Measurements from ENCODE around the gene DPF3. TPM values are rescaled to one million over a fixed set of nuclear protein-coding genes. Genes with fewer than 3 reads are reported as not detected.

The DPF3 gene
- total RNA-seq, 2 experiments from 2014 or later, result 0.48 to 1.2 TPM

- ChIA-PET CTCF (no interaction called here), POLR2A (no interaction called here)
These were observed 277.1 kb downstream of the DPF3 start for GRCh38 chr14:72616811-72617210.

DNA sequence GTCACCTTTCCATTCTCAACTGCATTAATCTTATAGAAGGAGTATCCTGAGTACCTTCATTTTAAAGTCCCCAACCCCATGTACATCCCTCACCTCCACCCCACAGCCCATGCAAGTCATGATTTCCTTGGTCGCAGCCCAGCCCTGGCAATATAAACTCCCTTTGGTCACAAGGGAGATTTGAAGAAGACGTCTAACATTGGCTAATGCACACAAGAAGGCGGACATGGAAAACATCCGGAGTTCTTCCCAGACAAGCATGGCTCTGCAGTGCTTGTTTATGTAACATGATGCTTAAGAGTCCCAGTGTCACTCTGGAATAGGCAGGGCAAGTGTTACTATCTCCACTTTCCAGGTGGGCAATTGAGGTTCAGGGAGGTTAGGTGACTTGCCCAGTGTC, 277.6 kb downstream of the DPF3 start:
- ChIA-PET POLR2A (no interaction called here), CTCF (no interaction called here)

- POLR2A ChIA-PET, result no interaction called here
- CTCF ChIA-PET, result no interaction called here
These were observed 278.3 kb downstream of the DPF3 start for GRCh38 chr14:72615451-72616121.

- POLR2A ChIA-PET, result no interaction called here
- CTCF ChIA-PET, result interaction anchor here (0.6 kb wide), 1 partner anchor 50 kb away, joined by 3 read pairs; no protein-coding TSS in a partner anchor
These were observed 278.9 kb downstream of the DPF3 start for GRCh38 chr14:72614891-72615415.

- POLR2A ChIA-PET, result no interaction called here
- CTCF ChIA-PET, result interaction anchor here (0.6 kb wide), 1 partner anchor 51 kb away, joined by 3 read pairs; no protein-coding TSS in a partner anchor
These were observed 279.5 kb downstream of the DPF3 start for GRCh38 chr14:72614365-72614764.

GRCh38 chr14:72613975-72614319, 280.0 kb downstream of the DPF3 start:
- CTCF ChIA-PET, result no interaction called here
- POLR2A ChIA-PET, result no interaction called here

DNA sequence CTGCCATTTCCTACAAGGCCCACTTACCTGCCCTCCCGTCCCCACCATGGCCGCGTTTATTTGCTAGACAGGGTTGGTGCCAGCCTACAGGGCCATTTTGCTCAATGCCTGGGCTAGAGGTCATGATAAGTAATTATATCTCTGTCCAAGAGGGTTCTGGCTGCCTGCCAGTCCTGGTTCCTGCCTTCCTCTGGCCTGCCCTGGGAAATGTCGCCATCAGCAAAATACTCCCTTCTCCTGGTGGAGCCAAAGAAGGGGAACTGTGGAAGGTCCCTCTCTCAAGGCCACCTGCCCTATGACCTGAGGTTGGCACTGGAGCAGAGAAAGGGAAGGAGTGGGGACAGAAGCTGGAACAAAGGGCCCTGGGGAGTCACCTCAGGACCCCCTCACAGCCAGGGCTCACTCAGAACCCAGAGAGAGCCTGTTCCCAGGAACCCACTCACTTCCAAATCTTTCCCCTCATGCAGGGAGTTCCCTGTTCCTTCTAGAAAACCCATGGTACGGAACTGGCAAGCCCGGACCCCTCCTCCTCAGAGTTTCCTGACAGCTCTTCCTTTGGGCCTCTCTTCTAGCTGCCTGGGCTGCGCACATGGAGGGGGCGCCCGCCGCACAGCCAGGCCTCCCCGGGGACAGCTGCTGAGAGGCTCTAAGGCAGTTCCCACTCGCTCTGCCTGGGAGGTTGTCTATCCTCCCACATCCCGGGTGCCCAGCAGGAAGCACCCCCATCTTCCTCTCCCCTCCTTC, 280.5 kb downstream of the DPF3 start:
- CTCF ChIA-PET, result no interaction called here
- POLR2A ChIA-PET, result no interaction called here

DNA sequence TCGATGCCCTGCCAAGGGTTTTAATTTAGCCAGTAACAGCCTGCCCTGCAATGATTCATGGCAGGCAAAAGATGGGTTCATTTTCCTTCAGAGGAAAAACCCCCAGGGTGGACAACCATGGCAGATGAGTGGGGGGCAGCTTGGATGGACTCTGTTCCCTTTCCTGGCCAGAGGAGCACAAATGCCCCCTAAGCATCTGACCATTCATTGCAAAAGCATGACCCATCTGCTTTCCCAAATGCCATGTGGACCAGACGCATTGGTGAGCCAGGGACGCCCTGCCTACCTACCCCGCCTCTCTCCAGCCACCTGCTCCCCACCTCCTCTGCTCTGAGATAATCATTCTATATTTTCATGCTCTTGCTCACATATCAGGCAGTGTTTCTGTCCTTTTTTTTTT, 281.9 kb downstream of the DPF3 start:
- CTCF ChIA-PET, result no interaction called here

DNA sequence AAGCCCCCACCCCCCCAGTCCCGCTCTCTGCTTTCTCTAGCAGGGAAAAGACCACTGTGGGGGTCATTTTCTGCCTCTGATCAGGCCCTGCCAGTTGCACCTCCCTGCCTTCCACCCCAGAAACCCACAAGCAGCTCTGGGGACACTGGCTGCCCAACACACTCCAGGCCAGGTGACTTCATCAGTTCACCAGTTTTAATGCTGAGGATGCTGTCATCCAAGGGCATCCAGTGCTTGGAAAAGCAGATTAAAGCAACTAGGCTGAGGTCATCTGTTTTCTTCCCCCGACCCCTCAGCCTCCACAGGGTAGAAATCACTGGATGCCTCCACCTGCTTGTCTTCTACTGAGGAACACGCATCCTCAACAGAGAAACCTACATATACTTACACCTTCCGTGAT, 282.4 kb downstream of the DPF3 start:
- ChIA-PET CTCF (no interaction called here), POLR2A (no interaction called here)

More for the DNA sequence above, 281.9 kb downstream of the DPF3 start:
- POLR2A ChIA-PET, result no interaction called here

DNA sequence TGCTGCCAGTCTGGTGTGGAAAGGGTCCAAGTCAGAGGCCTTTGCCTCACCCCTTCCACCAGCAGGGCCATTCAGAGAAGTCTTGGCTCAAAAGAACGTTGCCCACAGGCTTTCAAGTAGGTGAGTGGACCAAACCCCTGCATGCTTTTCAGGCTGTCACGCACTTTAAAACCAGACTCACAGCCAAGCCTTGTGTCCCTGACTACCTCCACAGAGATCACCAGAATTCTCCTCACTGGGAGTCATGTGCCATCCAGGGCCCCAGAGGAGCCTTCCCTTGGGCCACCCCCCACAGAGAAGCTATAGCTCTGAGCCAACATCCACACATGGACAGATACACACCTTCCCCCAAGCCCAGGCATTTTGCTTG, 283.1 kb downstream of the DPF3 start:
- CTCF ChIA-PET, result no interaction called here
- POLR2A ChIA-PET, result no interaction called here

DNA sequence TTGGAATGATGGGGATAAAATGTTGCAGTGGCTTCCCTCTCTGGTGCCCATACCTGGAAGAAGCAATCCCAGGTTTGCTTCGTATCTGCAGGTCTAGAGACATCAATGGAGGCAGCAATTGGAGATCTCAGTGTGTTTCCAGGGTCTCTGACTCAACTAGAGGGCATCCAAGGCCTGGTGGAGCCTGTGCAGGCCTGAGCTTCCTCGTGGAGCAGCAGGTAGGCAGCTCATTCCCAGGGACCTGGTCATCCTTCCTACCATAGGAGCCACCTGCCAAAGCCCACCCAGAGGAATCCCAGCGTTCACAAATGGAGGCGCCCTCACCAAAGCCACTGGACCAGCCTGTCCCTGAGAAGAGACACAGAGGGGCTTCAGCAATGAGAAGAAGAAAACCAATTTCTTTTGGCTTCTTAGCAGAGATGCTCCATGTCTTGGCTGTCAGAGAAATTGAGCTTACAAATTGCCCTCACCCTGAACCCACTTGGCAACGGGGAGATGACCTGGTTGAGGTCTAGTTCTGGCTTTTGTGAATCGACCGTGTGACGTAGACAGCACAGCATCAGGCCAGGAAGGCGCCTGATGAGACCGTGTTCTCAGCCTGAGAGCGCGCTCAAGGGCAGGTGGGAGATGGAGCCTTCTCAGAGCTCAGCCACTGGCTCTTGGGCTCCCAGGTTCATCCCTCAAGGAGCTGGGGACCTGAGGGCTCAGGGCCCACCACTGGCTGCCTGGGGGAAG, 283.6 kb downstream of the DPF3 start:
- POLR2A ChIA-PET, result no interaction called here

GRCh38 chr14:72609205-72609916, 284.5 kb downstream of the DPF3 start:
- ChIA-PET CTCF (no interaction called here), POLR2A (no interaction called here)

More for the DNA sequence above, 283.6 kb downstream of the DPF3 start:
- CTCF ChIA-PET, result no interaction called here

- CTCF ChIA-PET, result no interaction called here
- POLR2A ChIA-PET, result no interaction called here
These were observed 285.3 kb downstream of the DPF3 start for GRCh38 chr14:72608391-72609204.

DNA sequence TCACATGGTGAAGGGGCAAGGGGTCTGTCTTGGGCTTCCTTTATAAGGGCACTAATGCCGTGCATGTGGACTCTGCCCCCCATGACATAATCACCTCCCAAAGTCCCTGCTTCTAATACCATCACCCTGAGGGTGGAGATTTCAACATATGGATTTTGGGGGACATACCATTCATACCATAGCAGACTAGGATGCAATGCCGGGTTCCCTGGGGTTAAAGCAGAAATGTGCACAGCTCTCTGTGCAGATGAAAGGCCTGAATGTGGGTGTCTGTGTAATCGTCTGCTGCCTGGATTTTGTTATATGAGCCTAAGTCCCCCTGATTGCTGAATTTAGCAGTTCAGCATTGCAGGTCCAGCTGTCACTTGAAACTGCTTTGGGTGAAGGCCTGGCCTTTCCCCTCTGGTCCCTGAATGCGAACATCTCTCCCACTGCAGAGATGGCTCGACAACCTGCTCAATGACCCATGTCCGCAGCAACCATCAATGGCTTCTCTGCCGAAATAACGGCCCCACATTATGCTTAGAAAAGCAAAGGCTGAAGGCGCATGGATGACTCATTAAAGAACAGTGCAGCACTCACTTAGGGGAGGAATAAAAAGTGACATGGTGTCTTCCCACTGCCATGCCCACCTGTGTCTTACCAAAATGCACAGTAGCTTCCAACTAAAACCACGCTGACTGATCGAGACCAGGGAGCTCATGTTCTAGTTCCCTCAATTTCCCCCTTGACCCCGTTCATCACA, 286.3 kb downstream of the DPF3 start:
- ChIA-PET POLR2A (no interaction called here), CTCF (no interaction called here)

DNA sequence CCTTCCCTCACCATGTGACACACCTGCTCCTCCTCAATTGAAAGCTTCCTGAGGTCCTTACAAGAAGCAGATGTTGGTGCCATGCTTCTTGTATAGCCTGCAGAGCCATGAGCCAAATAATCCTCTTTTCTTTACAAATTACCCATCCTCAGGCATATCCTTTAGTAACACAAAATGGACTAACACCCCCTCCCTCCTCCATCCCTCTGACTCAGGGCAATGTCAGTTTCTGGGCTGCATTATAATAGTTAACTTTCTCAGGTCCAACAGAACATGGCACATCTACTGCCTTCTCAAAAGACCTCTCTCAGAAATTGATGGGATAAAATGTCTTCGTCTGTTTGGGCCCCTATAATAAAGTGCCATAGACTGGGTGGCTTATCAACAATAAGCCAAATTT, 287.0 kb downstream of the DPF3 start:
- POLR2A ChIA-PET, result no interaction called here
- CTCF ChIA-PET, result no interaction called here

- ChIA-PET CTCF (no interaction called here), POLR2A (no interaction called here)
These were observed 288.0 kb downstream of the DPF3 start for GRCh38 chr14:72605921-72606220.

DNA sequence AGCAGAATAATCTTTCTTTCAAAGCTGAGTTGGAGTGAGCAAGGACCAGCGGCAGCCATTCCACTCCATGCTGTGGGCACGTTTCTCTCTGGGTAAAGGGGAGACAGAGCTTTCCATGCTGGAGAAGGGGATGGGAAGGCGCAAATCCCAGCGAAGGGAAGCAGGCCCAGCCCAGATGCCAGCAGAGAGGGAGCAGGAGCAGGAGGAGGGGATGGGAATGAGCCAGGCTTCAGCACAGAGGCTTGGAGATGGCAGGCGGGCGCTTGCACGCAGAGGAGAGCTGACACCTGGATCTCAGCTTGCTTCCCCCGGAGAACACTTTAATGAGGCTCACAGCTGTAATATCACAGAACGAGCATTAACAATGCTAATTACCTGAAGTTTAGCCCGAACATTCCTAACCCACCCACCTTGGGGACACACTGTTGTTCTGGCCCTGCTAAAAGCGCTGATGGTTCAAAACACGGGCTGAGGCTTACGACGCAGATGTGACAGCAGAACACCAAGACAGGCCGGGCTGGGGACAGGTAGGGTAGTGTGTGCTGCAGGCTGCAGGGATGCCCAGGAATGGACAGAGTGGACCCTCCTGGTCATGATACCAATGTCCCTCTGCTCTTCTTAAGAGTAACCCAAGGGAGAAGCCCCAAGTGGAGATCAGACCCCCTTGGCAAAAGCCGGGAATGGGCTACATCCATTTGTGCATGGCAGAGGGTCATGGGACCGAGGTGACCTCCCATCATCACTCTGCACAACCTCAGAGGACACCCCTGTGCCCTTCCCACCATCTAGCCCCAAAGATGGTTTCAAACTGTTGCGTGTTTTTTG, 288.6 kb downstream of the DPF3 start:
- POLR2A ChIA-PET, result no interaction called here

GRCh38 chr14:72604133-72604532, 289.8 kb downstream of the DPF3 start:
- CTCF ChIA-PET, result no interaction called here
- POLR2A ChIA-PET, result no interaction called here

More for the DNA sequence above, 288.6 kb downstream of the DPF3 start:
- CTCF ChIA-PET, result no interaction called here

Data from activated CD8-positive, alpha-beta memory T cell treated with anti-CD3 and anti-CD28 coated beads for 36 hours (primary cell).